GM19043 (cell line): ENCODE data around the gene AP1S2.
"Not testable (repeated sequence)": the region's sequence is repeated elsewhere in the genome, so short reads cannot be mapped to it uniquely, and the experiment has no call there.

Source experiments
- ATAC-seq: cut with Tn5 transposase; IDR thresholded peaks from one replicate; pipeline ENCODE4 v1.9.1; 2021; ENCODE audit warnings: low read depth; ENCODE audit not compliant: unreplicated experiment

AP1S2 gene

GRCh38 chrX:15854712-15855567, at the start of gene AP1S2:
AP1S2 (minus strand) TSS chrX:15854813; CDS start chrX:15852524, 2,289 bp downstream.
- ATAC-seq: peak; percentile 87

- peak; percentile 87 for ATAC-seq
These were observed 48.6 kb upstream of the AP1S2 start for GRCh38 chrX:15903186-15903681.

GRCh38 chrX:15895334-15895733, 40.7 kb upstream of the AP1S2 start:
- no peak for ATAC-seq

GRCh38 chrX:15894724-15895123, 40.1 kb upstream of the AP1S2 start:
- ATAC-seq: no peak

GRCh38 chrX:15890463-15890862, 35.9 kb upstream of the AP1S2 start:
- ATAC-seq: no peak

- ATAC-seq: no peak
These were observed 33.4 kb upstream of the AP1S2 start for GRCh38 chrX:15888062-15888461.

- ATAC-seq: no peak
These were observed 28.9 kb upstream of the AP1S2 start for GRCh38 chrX:15883540-15883863.

- ATAC-seq: no peak
These were observed 28.3 kb upstream of the AP1S2 start for GRCh38 chrX:15882704-15883539.

- ATAC-seq: no peak
These were observed 26.8 kb upstream of the AP1S2 start for GRCh38 chrX:15881381-15881897.

GRCh38 chrX:15877914-15878313, 23.3 kb upstream of the AP1S2 start:
- not testable (repeated sequence) for ATAC-seq

GRCh38 chrX:15877380-15877779, 22.8 kb upstream of the AP1S2 start:
- ATAC-seq: no peak

- no peak for ATAC-seq
These were observed 20.1 kb upstream of the AP1S2 start for GRCh38 chrX:15874672-15875071.

GRCh38 chrX:15873566-15873965, 19.0 kb upstream of the AP1S2 start:
- ATAC-seq: no peak

GRCh38 chrX:15870310-15870709, 15.7 kb upstream of the AP1S2 start:
- ATAC-seq: no peak

- ATAC-seq: no peak
These were observed 15.1 kb upstream of the AP1S2 start for GRCh38 chrX:15869695-15870094.

GRCh38 chrX:15866147-15866546, 11.5 kb upstream of the AP1S2 start:
- ATAC-seq: no peak

- ATAC-seq: no peak
These were observed 10.0 kb upstream of the AP1S2 start for GRCh38 chrX:15864629-15865028.

- ATAC-seq: no peak
These were observed 9.4 kb upstream of the AP1S2 start for GRCh38 chrX:15864023-15864422.

GRCh38 chrX:15860921-15861320, 6.3 kb upstream of the AP1S2 start:
- no peak for ATAC-seq

GRCh38 chrX:15858051-15858450, 3.4 kb upstream of the AP1S2 start:
- no peak for ATAC-seq

- ATAC-seq: no peak
These were observed 2.0 kb upstream of the AP1S2 start for GRCh38 chrX:15856636-15857035.
